ENCODE data around the gene LAGE3. TPM values are rescaled to one million over a fixed set of nuclear protein-coding genes. Genes with fewer than 3 reads are reported as not detected.

LAGE3 gene
- total RNA-seq, 4 donors from 2014 or later, result 5.7 to 17.0 (median 14.9) TPM

DNA sequence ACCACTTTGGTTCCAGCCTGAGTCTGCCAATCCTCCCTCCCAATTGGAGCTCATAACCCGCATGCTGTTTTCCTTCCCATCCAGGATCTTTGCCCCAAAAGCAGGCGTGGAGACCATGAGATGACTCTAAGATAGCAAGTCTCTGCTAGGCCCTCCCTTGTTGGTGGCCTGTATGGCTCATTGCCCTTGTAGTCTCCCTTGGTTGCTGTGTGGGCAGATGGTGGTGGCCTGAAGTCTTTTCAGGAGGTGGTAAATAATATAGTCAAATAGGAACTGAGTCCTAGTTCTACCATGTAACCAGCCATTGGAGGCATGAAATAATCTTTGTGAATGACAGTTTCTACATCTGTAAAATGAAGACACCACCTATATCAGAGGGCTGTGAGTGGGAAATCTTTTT lies 49.4 kb downstream of the LAGE3 start:
- TF ChIP-seq, protein P1, sequence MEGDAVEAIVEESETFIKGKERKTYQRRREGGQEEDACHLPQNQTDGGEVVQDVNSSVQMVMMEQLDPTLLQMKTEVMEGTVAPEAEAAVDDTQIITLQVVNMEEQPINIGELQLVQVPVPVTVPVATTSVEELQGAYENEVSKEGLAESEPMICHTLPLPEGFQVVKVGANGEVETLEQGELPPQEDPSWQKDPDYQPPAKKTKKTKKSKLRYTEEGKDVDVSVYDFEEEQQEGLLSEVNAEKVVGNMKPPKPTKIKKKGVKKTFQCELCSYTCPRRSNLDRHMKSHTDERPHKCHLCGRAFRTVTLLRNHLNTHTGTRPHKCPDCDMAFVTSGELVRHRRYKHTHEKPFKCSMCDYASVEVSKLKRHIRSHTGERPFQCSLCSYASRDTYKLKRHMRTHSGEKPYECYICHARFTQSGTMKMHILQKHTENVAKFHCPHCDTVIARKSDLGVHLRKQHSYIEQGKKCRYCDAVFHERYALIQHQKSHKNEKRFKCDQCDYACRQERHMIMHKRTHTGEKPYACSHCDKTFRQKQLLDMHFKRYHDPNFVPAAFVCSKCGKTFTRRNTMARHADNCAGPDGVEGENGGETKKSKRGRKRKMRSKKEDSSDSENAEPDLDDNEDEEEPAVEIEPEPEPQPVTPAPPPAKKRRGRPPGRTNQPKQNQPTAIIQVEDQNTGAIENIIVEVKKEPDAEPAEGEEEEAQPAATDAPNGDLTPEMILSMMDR (IDR thresholded peaks at IDR 0.05; ENCODE audit: low read depth), result no peak

DNA sequence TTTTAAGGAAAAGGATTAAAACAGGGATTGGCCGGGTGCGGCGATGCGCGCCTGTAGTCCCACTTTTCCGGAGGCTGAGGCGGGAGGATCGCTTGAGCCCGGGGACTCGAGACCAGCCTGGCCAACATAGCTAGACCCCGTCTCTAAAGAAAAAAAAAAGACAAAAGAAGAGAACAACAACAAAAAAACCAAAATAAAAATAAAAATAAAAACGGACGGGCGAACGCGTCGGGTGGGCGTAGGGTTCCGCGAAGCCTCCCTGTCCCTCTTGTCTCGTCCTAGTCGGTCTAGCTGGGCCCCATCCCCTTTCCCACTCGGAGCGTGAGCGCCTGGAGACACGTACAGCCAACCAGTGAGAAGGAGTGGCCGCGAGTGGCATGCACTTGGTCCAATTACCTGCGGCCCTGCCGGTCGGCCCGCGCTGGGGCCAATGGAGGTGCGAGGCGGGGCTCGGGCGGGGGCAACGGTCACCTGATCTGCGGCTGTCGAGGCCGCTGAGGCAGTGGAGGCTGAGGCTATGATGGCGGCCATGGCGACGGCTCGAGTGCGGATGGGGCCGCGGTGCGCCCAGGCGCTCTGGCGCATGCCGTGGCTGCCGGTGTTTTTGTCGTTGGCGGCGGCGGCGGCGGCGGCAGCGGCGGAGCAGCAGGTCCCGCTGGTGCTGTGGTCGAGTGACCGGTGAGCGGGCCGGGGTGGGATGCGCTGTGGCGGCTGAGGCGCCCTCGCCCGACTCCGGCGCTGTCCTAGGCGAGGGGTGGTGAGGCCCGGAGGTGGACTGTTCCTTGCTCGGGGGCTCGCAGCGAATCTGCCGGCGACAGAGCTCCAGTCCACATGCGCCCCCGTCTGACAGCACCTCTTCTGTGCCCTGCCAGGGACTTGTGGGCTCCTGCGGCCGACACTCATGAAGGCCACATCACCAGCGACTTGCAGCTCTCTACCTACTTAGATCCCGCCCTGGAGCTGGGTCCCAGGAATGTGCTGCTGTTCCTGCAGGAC lies 50.6 kb downstream of the LAGE3 start, which contains the start of gene ATP6AP1:
Gene ATP6AP1 (plus strand): TSS at position 502 of the 996 bp plus-strand sequence. CDS start 16 bp downstream, at position 518.
- TF ChIP-seq, protein P1 (IDR thresholded peaks at IDR 0.05; ENCODE audit: low read depth), result no peak

Small RNA genes within 50 kb of the gene (small RNA-seq; reads per million reads assigned to genes)
- gene MIR6858 (0.36 reads per million), gene RN7SL697P (not detected)

Other genes starting within 250 kb of the LAGE3 start
- not detected for gene OPN1MW3, start 221.7 kb downstream of the LAGE3 start, total RNA-seq
- gene TEX28, start 184.2 kb downstream of the LAGE3 start, total RNA-seq, result not detected
- under 1 TPM in 2 of 4 donors, not detected in 2; 0.34 to 0.66 TPM for gene TKTL1, start 183.5 kb downstream of the LAGE3 start, total RNA-seq
- gene FLNA, start 104.6 kb downstream of the LAGE3 start, total RNA-seq, result 1,000 to 10,000 TPM in 1 of 4 donors, 100 to 1,000 TPM in 3; 462 to 1,045 (median 723) TPM
- gene EMD, start 100.0 kb downstream of the LAGE3 start, total RNA-seq, result 10 to 100 TPM; 27.6 to 37.9 (median 30.2) TPM
- gene RPL10, start 80.9 kb downstream of the LAGE3 start, total RNA-seq, result 1,000 to 10,000 TPM; 3,672 to 6,817 (median 5,466) TPM
- gene DNASE1L1, start 70.0 kb downstream of the LAGE3 start, total RNA-seq, result 10 to 100 TPM; 22.2 to 42.8 (median 38.0) TPM
- gene TAFAZZIN, start 67.7 kb downstream of the LAGE3 start, total RNA-seq, result 100 to 1,000 TPM in 1 of 4 donors, 10 to 100 TPM in 3; 23.5 to 102 (median 40.7) TPM
- 10 to 100 TPM; 33.6 to 94.5 (median 43.9) TPM for gene ATP6AP1, start 50.6 kb downstream of the LAGE3 start, total RNA-seq
- 10 to 100 TPM; 45.3 to 89.7 (median 61.6) TPM for gene GDI1, start 42.1 kb downstream of the LAGE3 start, total RNA-seq
- gene FAM50A, start 35.1 kb downstream of the LAGE3 start, total RNA-seq, result 100 to 1,000 TPM in 2 of 4 donors, 10 to 100 TPM in 2; 37.3 to 104 (median 78.3) TPM
- gene PLXNA3, start 21.0 kb downstream of the LAGE3 start, total RNA-seq, result 10 to 100 TPM in 3 of 4 donors, 1 to 10 TPM in 1; 5.6 to 17.9 (median 11.6) TPM
- 10 to 100 TPM; 26.7 to 32.6 (median 30.1) TPM for gene UBL4A, start 7.3 kb upstream of the LAGE3 start, total RNA-seq
- 10 to 100 TPM in 3 of 4 donors, 1 to 10 TPM in 1; 8.2 to 18.3 (median 15.9) TPM for gene SLC10A3, start 11.3 kb upstream of the LAGE3 start, total RNA-seq
- gene FAM3A, start 37.0 kb upstream of the LAGE3 start, total RNA-seq, result 10 to 100 TPM; 10.1 to 49.7 (median 38.3) TPM
- 10 to 100 TPM; 37.2 to 90.6 (median 46.5) TPM for gene G6PD, start 67.6 kb upstream of the LAGE3 start, total RNA-seq
- gene IKBKG, start 68.3 kb upstream of the LAGE3 start, total RNA-seq, result 10 to 100 TPM in 2 of 4 donors, 1 to 10 TPM in 2; 8.5 to 19.0 (median 11.4) TPM
- not detected for gene CTAG1A, start 105.9 kb upstream of the LAGE3 start, total RNA-seq
- gene CTAG1B, start 140.0 kb upstream of the LAGE3 start, total RNA-seq, result not detected
- not detected for gene CTAG2, start 174.3 kb upstream of the LAGE3 start, total RNA-seq